HepG2 (cell line): ENCODE data around the gene ADH1B.
"Not testable (repeated sequence)": the region's sequence is repeated elsewhere in the genome, so short reads cannot be mapped to it uniquely, and the experiment has no call there.

Source experiments
- BRCA1 ChIP-seq: sonication (generic); formaldehyde crosslinking; IDR thresholded peaks from 2 replicates; pipeline ENCODE4 v1.4.0; 2020; ENCODE audit warnings: missing genetic modification reagents
- CTCF ChIP-seq: sonication (generic); formaldehyde crosslinking; IDR thresholded peaks from 2 replicates; pipeline ENCODE4 v1.5.0; 2020; ENCODE audit warnings: mild to moderate bottlenecking, missing genetic modification reagents, moderate library complexity
- HNRNPH1 ChIP-seq: fragments of 200-400 bp; formaldehyde crosslinking; optimal IDR thresholded peaks from 2 replicates; pipeline ENCODE3; 2017; ENCODE audit warnings: mild to moderate bottlenecking, low read depth, low read length
- POLR2AphosphoS2 ChIP-seq: IDR thresholded peaks from 2 replicates; pipeline ENCODE4 v1.6.1; 2011; ENCODE audit warnings: low read depth, low read length, improper control_type of control experiment
- SP5 ChIP-seq: IDR thresholded peaks from 2 replicates; pipeline ENCODE4 v1.6.1; 2016; ENCODE audit warnings: low read depth, borderline replicate concordance
- ZBTB1 ChIP-seq: sonication (generic); formaldehyde crosslinking; IDR thresholded peaks from 2 replicates; pipeline ENCODE4 v1.4.0; 2020; ENCODE audit warnings: missing genetic modification reagents, borderline replicate concordance
- ZNF501 ChIP-seq: sonication (generic); formaldehyde crosslinking; IDR thresholded peaks from 2 replicates; pipeline ENCODE4 v1.5.1; 2020; ENCODE audit warnings: mild to moderate bottlenecking, moderate library complexity, missing genetic modification reagents

GRCh38 chr4:99317811-99318210, 3.4 kb downstream of the ADH1B start:
- TF ChIP-seq CTCF (CRISPR knock-in tag); ZBTB1 (CRISPR knock-in tag); SP5; ZNF501 (CRISPR knock-in tag); BRCA1 (CRISPR knock-in tag); HNRNPH1; POLR2AphosphoS2: not testable (repeated sequence)
